ENCODE measurements around the gene GOLIM4.
"Not testable (repeated sequence)": the region's sequence is repeated elsewhere in the genome, so short reads cannot be mapped to it uniquely, and the experiment has no call there.

GOLIM4 gene

DNA sequence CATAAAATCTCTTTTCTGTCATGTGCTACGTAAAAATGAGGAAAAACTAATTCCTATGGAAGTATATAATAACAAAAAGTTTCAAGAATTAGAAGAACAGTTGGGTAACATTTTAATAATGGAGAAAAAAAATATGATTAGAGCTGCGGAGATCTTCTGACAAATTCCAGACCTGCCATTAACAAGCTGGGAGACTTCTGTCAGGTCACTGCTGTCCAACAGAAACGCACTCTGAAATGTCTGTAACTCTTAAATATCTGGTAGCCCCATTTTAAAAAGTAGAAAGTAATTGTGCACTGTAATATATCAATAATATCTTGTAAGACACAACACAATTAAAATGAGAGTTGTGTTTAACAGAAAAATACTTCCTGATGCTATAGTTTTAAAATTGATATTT is 15.7 kb downstream of the GOLIM4 start:
- DNase-seq (ENCODE audit: low read depth in 4 of 4, low spot score in 1 of 4), result no peak

DNA sequence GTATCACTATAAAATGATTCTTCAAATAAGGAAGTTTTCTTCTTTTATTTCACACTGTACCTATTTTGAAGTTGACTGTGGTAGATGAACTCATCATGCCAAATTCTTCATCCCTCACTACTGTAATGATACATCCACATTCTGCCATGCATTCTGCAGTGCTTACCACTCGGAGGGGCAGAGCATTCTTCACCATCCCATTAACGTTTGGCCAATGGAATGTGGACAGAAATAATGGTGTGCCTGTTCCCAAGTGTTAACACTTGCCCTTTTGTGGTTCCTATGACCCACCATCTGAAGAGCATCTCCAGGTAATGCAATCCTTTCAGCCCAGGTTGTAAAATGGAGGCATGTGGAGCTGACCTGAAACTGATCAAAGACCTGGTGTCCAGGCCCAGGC is 18.6 kb downstream of the GOLIM4 start:
- no peak for DNase-seq (ENCODE audit: low read depth in 4 of 4, low spot score in 1 of 4)

DNA sequence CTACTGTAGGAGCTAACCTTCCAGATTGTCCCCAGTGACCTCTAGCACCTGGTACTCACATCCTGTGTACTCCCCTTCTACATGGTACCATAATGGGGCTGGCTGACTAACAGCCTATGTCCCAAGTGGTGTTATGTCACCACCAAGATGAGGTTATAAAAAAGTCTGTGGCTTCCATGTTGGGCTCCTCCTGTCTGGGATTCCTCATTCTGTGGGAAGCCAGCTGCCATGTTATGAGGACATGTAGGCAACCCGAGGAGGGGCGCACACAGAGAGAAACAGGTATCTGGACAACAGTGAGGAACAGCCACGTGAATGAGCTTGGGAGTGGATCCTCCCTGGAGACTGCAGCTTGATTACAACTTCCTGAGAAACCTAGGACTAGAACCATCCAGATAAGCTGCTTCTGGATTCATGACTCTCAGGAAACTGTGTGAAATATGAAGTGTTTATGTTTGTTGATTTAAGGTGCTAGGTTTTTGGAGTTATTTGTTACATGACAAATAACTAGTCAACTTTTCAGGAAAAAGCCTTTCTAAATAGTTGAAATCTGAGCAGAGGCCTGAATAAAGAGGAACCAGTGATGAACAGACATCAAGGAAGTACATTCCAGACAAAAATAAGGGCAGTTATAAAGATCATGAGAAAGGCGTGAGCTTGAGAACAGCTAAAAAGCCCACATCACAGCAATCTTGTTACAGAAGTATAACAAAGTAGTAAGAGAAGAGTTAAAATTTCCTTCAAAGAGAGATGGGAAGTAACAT is 21.7 kb downstream of the GOLIM4 start:
- no peak for DNase-seq (ENCODE audit: low read depth in 4 of 4, low spot score in 1 of 4)

DNA sequence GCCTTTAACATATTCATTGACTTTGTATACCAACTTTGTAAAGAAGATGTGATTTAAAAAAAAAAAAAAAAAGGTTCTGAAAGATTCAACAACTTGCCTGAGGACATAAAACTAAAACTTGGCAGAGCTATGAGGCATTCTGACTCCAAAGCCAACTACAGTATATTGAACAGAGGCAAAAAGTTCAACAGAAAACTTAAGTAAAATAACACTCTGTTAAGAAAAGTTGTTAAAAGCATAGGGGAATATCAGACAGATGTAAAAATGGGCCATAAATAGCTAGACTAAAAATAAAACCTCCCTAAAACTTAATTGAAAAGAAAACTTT is 23.4 kb downstream of the GOLIM4 start:
- no peak for DNase-seq (ENCODE audit: low read depth in 4 of 4, low spot score in 1 of 4)

DNA sequence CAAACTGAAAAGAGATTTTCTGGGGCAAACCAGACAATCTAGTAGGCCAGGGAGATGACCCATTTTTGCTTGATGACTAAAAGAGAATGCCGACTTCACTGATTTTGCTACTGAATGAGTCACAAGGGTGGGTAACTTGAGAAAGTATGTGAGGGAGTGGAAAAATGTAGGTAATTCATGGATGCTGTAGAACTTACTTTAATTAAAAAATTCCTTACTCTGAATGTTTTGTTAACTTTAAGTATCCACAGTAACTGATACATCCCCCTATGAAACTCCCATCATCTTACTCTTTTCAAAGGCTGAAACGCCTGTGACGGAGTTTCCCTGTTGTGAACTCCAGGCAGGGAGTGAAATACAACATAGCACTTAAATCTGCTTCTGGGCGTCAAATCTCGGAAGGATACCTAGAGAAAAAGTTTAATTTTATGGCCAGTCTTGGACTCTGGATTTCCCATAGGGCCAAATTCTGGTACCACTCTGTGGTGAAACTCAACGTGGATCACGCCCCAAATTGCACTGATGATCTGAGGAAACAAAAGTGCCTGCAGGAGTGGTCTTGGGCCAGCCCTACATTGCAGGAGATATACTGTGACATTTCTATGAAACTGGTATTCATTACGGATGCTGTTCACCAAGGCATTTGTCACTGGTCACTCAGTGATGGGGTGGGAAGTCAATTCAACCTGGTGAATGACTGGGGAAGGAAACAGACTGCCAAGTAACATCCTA is 24.0 kb downstream of the GOLIM4 start:
- no peak for DNase-seq (ENCODE audit: low read depth in 4 of 4, low spot score in 1 of 4)

DNA sequence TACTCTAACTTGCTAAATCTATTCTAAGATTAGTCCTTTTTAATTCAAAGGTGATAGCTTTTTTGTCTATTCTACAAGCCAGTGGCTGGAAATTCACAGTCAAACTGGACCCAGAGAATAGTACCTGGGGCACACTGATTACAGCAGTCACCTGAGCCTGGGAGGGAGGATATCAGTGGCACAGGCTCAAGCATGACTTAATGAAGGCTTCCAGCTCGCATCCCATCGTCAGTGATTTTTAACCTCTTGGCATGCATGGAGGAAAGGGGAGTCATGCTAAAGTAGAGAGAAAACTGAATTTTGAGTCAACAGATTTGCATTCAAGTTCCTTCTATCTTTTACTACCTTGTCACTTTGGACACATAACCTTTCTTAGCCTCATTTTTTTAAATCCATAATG is 24.8 kb downstream of the GOLIM4 start:
- no peak for DNase-seq (ENCODE audit: low read depth in 4 of 4, low spot score in 1 of 4)

DNA sequence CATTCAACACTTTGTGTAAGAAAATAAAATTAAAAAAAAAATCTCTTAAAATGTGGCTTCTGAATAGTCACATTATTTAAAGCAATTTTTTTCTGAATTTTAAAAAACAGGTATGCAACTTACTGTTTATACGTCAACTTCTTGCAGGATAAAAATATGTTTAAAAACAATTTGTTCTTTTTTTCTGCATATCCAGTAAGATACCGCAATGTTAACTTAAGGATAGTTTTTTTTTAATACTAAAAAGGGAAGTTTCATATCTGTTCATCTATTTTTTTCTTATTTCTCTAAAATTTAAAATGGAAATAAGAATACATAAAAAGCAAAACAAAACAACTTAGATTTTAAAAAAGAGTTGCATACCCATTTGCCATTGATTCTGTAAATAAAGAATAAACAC is 27.4 kb downstream of the GOLIM4 start:
- no peak for DNase-seq (ENCODE audit: low read depth in 4 of 4, low spot score in 1 of 4)

DNA sequence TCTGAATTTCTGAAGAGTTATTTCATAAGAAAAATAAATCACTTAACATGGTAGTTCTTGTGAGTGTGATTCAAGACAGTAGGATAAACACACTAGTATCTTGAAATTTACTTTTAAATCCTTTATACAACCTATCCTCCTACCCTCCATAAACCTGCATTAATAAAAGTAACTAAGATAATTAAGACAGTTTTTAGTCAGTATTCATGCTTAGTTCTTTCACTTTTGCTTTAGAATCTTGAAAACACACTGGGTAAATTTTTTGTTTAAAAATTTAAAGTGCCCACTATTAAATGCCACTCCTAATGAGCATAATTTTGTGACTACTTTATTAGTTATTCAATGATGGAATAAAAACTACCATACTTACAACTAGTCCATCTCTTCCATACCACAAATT is 28.8 kb downstream of the GOLIM4 start:
- no peak for DNase-seq (ENCODE audit: low read depth in 4 of 4, low spot score in 1 of 4)

DNA sequence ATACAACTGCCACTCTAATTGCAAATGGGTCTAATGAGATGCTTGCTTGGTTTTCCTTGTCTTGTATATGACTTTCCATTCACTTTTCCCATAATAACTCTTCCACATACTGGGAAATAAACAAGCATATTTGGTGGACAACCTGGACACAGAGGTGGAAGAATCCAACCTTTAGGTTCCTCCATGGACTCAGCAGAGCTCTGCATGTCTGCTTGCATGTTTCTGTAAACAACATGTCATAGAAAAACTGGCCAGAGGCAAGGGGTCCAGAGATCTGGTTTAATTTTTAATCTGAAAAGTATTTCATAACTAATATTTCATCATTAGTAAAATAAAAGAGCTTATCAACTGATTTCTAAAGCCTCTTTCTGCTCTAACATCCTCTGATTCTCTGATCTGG is 30.2 kb downstream of the GOLIM4 start:
- no peak for DNase-seq (ENCODE audit: low read depth in 4 of 4, low spot score in 1 of 4)

DNA sequence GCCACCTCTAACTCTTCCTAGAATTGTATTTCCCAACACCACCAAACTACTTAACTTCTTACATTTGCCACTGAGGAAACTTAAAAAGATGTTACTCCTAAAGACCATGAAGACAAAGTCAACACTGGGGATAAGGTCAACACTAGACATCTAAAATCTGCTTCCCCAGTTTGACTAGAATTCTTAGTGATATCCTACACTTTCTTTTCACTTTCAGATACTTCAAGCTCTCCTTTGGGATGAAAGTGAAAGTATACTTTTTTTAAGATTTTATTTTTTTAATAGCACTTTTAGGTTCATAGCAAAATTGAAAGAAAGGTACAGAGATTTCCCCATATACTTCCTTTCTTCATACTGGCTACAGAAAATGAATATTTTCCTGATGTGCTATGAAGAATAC is 32.6 kb downstream of the GOLIM4 start:
- no peak for DNase-seq (ENCODE audit: low read depth in 4 of 4, low spot score in 1 of 4)

DNA sequence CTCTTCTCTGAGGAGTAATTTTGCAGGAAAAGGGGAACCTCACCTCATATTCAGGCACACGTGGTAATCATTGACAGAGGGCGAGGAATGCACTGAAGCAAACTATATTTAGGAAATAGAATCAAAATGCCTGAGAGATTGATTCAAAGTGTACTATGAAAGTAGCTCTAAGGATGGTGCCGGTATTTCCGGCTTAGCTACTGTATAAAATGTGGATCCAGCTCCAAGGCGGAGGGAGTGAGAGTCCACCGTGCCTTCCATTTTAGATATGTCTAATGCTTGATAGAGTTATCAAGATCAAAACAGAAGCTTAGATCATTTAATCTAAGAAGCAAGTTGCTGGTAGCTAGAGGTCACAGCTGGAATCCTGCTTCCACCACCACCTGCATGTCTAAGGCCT is 33.0 kb downstream of the GOLIM4 start:
- DNase-seq (ENCODE audit: low read depth in 4 of 4, low spot score in 1 of 4), result no peak

DNA sequence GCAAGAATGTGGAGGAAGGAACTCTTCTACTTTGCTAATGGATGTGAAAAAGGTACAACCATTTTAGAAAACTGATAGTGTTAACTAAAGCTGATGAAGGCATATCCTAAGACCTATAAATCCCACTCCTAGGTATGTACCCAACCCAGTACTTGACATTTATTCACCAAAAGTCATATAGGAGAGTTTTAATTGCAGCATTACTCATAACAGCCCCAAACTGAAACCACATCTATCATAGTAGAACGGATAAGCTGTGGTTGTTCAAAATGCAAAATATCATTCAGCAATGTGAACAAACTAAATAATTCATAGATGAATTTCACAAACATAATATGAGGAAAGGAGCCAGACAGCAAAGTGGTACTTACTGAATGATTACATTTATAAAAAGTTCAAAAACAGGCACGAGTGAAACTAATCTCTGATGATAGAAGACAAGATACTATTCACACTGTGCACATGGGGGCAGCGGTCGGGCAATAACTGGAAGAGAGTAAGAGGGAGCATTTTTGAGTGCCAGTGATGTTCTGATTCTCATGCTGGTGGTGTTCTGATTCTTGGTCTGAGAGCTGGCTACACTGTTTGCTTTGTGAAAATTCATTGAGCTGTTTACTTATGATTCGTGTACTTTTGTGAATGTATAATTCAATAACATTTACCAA is 34.3 kb downstream of the GOLIM4 start:
- no peak for DNase-seq (ENCODE audit: low read depth in 4 of 4, low spot score in 1 of 4)

DNA sequence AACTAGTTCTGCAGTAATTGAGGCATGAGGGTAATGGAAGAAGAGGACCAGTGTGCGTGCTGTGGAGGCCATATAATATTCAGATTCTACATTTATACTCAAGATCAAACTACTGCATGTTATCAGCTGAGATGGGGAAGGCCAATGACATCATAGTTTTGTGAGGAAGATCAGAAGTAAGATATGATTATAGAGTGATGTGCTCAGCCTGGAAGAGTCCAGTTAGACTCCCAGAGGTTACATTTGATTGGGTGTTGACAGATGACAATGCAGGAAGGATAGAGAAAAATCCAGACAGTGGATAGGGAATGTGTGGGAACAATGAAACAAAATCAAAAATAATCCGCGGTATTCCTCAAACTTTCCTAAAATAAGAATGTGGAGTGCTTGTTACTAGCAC is 35.4 kb downstream of the GOLIM4 start:
- no peak for DNase-seq (ENCODE audit: low read depth in 4 of 4, low spot score in 1 of 4)

DNA sequence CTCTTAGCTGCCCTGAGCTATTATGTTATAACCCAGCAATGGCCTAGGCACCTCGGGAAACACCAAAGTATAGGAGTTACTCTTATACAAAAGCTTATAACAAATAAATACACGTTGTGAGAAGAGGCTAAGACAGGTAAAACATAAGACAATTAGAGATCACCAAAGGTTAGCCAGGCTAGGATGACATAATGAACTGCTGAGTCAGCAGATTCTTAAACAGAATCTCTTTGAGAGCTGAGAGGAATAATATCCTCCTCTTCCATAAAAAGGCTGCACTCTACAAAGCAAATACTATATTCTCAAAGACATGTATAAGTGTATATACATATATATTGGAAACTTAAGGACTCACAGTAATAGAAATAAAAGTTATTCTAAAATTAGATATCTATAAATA is 37.2 kb downstream of the GOLIM4 start:
- no peak for DNase-seq (ENCODE audit: low read depth in 4 of 4, low spot score in 1 of 4)

DNA sequence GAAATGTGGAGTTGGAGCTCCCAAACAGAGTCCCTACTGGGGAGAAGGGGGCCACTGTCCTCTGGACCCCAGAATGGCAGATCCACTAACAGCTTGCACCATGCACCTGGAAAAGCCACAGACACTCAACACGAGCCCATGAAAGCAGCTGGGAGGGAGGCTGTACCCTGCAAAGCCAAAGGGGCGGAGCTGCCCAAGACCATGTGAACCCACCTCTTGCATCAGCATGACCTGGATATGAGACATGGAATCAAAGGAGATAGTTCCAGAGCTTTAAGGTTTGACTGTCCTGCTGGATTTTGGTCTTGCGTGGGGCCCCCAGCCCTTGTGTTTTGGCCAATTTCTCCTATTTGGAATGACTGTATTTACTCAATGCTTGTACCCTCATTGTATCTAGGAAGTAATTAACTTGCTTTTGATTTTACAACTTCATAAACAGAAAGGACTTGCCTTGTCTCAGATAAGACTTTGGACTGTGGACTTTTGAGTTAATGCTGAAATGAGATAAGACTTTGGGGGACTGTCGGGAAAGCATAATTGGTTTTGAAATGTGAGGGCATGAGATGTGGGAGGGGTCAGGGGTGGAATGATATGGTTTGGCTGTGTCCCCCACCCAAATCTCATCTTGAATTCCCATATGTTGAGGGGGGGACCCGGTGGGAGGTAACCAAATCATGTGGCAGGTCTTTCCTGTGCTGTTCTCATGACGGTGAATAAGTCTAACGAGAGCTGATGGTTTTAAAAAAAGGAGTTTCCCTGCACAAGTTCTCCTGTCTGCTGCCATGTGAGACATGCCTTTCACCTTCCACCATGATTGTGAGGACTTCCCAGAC is 39.1 kb downstream of the GOLIM4 start:
- not testable (repeated sequence) for DNase-seq (ENCODE audit: low read depth in 4 of 4, low spot score in 1 of 4)

DNA sequence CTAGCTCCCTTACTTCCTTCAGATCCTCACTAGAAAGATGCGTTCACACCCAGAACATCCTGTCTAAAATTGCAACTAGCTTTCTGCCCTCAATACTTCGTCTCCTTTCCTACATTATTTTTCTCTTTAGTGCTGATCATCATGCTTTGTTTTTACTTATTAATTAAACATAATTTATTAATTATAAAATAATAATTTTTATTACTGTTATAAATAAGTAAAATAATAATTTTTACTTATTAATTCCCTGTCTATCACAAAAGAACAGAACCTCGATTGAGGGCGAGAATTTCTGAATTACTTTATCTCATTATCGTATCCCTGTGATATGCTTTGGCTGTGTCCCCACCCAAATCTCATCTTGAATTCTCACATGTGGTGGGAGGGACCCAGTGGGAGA is 41.3 kb downstream of the GOLIM4 start:
- DNase-seq (ENCODE audit: low read depth in 4 of 4, low spot score in 1 of 4), result no peak

DNA sequence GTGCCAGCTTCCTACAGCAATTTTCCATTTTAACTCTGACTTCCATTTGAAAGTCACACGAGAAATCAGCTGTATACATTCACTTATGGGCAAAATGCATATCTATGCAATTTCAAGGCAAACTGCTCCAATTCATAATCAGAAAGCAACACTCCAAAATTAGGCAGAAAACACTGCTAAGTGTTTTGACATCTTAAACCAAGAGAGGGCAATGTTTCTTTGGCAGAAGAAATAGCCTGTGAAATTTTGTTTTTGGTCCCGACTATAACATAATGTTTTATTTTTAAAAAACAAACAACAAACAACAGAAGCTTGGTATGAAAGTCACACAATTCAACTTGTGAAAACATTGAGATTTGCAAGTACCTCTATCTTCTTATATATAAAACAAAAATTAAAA is 42.6 kb downstream of the GOLIM4 start:
- DNase-seq (ENCODE audit: low read depth in 4 of 4, low spot score in 1 of 4), result no peak

DNA sequence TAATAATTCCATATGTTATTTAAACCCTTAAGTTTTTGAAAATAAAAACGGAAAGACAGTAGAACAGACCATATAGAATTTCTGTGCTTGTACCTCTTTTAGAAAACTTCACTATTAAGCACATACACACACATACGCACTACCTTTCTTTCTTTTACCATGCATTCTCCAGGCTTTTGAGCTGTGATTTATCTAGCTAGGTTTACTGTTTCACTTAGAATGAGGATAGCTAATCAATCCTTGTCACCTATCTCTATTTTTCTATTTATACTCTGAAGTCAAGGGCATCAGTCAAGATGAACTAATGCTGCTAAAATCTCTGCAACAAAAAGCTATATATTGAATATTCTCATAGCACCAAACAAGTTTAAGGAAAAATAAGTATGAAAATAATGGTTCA is 43.2 kb downstream of the GOLIM4 start:
- DNase-seq (ENCODE audit: low read depth in 4 of 4, low spot score in 1 of 4), result no peak

DNA sequence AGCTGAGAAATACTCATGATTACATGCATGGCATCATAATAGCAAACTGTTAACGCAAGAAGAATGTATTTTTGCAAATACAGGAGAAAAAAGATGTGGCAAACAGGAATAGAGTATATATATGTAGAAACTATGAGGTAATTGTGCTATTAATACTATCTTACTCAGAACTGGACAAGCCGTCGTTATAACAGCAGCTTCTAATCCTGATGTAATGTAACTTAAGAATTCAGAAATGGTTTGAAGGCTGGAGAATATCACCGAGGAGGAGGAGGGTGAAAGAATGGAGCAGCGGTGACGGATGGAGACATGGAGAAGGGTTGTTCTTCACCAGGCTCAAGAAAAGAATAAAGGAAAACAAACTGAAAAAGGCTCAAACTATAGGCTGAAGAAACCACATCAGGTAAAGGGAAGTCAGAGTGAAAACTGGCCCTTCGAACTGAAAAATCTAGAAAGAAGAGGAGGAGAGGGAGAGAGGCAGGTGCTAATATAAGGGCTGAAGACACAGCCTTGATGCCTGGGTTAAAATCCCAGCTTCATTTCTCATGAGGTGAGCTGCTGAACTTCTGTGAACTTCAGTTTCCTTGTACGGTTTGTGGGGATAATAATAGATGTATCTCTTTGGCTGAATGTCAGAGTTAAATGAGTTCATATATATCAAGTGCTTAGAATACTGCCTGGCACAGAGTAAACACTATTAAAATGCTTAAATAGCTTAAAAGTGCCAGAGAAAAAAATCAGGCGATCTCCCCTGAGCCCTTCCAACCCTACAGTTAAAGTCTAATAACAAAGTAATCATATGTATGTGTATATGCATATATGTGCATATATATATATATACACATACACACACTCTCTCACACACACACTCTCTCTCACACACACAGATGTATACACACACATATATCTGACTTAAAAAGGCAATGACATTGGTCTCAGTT is 43.9 kb downstream of the GOLIM4 start:
- DNase-seq (ENCODE audit: low read depth in 4 of 4, low spot score in 1 of 4), result no peak

DNA sequence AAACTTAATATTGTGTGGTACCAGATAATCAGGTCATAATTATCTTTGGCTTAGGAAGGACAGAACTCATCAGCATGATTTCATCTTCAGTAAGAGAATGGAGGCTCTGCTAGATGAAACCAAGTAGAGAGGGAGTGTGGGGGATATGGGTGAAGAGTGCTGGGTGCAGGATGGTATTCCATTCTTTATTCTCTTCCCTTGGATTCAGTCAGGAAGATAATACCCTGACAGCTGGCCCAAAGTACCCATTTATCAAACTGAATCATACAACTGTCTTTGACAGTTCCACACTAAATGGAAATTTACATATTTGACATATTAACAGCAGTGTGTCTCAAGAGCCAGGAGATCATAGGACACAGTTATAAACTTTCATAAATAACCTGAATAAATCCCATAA is 44.7 kb downstream of the GOLIM4 start:
- no peak for DNase-seq (ENCODE audit: low read depth in 4 of 4, low spot score in 1 of 4)
